CD4-positive, alpha-beta T cell treated with Interleukin-4 for 1 hour (primary cell): ENCODE data around the gene GNAO1.

ENCODE experiments used
- DNase-seq, 2 donors: peaks; one replicate each; pipeline ENCODE4 v3.0.0-alpha.2; 2020 to 2022

The GNAO1 gene

DNA sequence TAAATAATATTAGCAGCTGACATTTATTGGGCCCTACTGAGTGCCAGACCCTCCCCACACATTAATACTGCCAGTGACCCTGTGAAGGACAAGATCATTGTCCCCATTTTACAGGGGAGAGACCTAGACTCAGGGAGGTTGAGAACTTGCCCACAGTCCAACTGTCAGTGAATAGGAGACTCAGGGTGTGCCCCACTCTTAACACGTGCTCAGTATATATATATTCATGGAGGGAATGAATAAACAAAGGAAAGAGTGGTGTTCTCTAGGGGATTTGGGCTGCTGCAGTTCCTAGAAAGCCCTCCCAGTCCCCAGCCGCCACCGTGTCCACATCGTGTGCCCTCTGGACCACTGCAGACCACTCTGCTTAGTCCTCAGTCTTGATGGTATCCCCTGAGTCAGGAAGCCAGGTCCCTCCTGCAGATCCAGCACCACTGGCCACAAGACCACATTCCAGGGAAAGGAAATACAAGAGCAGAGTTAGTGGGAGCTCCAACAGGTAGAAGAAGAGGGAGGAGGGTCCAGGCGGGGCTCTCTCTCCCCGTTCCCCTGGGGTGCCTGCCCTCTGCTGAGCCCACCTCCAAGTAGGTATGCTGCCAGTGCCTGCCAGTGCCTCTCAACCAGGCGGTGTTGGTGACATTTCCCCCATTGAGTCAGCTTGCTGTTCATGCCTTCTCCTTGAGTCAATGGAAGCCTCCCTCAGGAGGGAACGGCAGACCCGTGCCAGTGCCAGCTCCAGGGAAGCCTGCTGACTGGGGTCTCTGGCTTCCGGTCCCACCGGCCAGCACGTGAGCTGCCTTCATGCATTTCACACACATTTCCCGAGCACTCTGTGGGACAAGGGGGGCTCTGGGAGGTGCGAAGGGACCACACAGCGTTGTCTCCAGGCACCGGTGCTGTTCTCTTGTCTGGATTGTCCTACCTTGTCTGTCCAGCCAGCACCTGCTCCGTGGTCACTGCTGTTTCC lies 75.6 kb downstream of the GNAO1 start:
- DNase-seq = no peak

DNA sequence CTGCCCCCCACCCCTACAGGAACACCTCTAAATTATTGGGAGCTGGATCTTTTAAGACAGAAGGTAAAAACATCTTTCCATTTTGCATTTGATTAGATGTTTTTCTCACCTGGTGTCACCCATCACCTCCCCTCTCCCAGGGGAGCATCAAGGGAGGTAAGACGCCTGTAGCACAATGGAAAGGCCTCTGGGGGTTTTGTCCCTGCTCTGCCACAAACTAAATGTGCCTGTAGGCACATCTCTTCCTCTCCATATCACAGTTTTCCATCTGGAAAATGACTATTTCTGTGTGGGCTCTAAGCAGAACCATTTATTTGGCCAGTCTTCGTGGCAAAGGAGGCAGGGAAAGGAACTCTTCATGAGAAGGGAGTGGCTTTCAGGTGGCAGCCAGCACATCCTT lies 76.6 kb downstream of the GNAO1 start:
- DNase-seq = no peak

DNA sequence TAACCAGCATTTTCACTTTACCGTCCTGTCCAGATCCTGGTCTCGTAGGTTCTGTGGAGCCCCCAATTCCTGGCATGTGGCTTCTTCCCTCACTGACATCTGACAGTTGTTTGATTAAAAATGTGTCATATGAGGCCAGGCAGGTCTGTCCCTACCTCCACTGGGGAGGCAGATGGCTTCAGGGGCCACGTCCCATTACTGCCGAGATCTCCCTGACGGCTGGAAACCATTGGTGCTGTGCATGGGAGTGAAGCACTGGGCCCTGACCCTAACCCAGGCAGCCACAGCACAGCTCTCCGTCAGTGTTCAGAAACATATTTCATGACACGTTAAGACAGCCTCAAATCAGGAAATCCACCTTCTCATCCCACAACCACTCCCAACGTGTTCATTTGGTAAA lies 77.5 kb downstream of the GNAO1 start:
- no peak for DNase-seq

DNA sequence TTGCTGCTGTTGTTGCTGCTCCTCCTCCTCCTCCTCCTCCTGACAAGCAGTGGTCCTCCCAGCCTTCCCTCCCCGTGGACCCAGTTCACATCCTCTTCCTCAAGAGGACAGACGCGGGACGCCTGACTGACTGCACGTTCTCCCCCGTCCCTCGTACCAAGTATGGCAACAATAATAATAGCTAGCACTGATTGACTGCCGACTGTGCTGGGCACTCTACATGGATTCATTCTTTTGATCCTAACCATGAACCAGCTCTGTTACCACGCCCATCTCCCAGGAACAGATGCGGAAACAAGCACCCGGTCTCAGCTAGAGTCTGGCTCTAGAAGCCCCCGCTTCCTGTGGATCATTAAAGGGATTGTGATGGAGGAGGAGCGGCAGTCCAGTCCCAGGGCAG lies 78.0 kb downstream of the GNAO1 start:
- DNase-seq = no peak

DNA sequence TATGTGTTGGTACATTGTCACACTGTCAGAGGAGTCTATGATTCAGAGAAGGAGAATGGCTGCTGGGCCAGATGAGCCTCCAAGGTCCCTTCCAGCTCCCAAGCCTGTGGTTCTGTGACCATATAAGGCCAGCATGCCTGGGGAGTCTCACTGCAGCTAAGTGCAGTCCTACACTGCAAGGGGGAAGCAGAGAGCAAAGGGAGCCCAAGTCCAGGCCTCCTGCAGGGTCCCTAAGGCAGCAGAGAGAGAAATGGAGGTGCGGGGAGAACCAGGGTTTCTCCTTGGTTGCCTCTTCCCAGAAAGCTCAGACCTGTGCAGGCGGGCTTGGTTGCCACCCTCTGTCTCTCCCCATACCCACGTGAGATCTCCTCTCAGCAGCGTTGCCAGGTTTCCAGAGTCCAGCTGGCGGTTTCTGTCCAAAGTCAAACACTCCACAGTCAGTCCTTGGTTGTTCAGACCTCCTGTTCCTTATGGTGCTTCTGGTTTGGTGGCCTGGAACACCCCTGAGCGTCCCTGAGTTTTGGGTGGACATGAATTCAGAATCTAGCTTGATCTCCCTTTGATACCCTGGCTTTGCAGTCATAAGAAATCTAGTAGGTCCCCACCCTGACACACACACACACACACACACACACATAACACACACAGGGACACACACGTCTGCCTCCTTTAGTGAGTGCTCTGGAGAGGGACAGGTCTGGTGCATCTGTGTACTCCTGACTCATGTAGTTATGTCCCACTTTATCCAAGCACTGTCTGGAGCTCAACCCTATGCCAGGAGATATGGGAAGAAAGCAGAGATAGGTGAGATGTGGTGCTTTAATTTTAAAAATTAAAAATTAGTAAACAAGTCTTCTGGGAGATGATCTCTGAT lies 78.8 kb downstream of the GNAO1 start:
- no peak for DNase-seq

DNA sequence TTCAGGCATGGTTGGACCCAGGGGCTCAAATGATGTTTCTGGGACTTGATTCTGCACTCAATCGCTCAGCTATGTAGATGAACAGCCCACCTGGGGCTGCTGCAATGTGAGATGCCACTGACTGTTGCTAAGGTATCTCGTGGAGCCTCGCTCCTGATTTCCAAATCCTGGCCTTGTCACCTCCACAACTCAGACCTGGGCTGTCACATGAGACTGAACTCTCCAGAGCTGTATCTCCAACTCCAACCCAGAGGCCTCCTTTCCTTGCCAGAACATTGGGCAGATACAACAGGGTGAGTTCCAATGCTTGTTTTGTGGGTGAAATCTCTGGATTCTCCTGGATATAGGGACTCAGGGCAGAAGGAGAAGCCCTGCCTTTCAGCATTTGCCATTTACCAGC lies 79.5 kb downstream of the GNAO1 start:
- DNase-seq = no peak

DNA sequence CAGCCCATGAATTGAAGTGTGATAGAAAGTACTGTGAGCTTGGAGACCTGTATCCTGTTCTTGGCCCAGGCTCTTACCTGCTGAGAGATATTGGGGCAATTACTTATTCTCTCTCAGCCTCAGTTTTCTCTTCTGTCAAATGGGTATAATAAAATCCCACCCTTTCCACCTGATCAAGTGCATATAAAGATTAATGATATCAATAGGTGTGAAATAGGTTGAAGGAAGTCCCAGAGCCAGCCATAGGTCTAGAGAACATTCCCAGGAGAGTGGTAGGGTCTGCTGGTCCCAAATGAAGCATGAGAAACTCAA lies 81.2 kb downstream of the GNAO1 start:
- DNase-seq = no peak

DNA sequence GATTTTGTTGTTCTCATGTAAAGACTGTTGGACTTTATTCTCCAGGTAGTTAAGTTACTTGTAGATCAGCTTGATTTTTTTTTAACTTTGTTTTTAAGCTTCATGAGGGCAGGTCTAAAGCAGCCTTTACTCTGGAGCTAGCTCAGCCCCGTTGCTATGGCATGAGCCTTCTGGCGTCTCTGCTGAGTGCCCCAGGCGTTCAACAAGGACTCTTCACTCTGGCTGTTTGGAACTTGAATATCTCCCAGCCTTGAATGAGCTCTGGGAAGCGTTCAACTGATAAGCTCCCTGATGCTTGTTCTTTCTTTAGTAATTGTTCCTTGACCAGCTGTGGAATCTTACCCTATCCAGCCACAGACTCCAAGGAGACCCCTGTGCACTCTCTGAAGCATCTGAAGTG lies 82.3 kb downstream of the GNAO1 start:
- no peak for DNase-seq

DNA sequence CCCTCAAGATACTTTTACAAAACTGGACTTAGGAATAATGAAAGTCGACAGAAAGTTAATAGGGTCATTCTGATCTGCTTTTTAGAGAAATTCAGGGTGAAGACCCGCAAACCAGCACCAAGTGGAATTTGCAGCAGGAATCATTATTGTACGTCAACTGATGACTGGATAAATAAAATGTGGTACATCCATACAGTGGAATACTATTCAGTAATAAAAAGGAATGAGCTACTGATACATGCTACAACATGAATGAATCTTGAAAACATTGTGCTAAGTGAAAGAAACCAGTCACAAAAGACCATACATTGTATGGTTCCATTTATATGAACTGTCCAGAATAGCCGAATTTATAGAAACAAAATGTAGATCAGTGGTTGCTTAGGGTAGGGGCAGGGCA lies 83.1 kb downstream of the GNAO1 start:
- DNase-seq = no peak

DNA sequence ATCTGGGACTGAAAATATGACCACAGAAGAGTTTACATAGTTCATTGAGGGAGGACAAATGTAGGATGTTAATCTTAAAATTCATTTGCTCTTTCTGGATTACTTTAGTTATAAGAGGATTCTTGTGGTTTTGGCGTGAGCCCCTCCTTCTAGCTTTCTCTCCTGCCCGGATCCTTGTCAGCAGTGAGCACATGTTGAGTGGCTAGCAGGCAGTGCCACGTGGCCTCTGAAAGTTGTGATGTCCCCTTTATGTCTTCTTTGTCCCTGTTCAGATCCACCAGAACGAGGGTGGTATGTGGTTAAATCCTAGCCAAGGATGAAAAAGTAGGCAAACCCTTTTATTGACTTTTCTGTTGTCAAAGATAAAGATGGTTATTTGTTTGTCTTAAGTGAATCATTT lies 83.8 kb downstream of the GNAO1 start:
- DNase-seq = no peak

DNA sequence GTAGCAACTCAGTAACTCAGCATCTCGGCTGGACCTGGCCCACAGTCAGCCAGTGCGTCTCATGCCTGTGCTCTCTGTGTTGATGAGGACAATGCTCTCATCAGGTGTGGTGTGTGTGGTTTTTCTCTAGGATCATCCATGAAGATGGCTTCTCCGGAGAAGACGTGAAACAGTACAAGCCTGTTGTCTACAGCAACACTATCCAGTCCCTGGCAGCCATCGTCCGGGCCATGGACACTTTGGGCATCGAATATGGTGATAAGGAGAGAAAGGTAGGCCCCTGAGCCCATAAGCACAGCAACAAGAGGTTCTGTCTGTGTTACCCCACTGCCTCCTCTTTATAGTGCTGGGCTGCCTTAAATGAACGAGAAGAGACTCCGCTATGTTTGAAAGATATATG lies 84.5 kb downstream of the GNAO1 start:
- DNase-seq = no peak

DNA sequence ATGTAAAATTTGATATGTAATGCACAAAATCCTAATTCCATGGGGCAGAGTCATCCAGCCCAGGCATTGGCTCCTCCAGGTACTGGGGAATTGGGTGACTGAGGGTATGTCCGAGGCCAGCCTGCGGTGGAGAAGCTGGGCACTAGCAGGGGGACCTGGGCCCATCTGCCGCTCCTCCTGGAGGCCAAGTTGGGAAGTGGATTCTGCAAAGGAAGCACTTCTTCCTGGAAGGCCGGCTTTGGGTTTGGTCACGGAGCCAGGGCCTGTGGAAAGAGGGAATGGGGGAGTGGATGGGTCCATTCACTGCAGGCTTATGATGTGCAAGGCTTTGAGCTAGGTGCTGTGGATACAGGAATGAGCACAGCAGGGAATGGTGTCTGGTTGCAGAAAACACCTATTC lies 85.8 kb downstream of the GNAO1 start:
- DNase-seq = no peak

DNA sequence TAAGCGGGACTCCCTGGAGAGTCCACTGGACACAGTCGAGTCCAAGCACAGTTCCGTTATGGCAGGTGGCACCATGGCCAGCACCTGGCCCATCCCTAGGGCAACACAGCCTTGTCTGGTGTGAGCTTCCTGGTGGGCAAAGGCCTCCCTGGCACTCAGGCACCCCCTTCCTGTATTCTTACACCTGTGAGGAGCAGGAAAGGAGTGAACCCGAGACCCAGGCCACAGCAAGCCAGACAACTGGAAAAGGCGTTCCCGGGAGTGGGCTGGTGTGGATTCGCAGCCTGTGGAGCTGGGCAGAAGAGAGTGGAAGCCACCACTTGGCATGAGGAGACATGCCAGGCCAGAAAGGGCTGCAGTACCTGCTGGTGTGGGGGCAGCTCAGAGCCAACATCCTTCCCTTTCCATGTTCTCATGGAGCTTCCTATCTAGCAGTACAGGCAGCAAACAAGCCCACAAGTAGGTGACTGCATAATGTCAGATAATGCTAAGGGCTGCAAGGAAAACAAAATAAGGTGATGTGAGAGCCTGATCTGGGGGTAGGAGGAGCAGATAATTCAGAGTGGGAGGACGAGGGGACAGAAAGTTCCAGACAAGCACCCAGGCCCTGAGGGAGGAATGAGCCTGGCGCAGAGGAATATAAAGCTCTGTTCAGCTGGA lies 87.0 kb downstream of the GNAO1 start:
- no peak for DNase-seq

DNA sequence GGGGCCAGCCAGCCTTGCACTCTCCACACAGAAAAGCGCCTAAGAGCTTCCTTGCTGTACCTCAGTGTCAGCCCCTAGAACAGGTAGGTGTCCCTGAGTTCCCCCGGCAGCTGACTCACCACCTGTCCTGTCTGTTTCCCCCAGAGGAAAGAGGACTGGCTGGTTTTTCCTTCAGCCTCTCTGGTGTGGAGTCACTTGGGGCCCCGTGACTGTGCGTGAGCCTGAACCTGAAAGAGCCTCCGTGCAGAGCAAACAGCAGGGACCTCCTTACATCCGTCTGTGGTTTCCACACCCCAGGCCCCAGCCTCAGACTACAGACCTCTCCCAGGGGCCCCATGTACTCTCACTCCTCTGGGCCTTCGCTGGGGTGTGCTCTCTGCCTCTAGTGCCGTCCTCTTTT lies 87.8 kb downstream of the GNAO1 start:
- DNase-seq = peak; percentile 38 to 56

DNA sequence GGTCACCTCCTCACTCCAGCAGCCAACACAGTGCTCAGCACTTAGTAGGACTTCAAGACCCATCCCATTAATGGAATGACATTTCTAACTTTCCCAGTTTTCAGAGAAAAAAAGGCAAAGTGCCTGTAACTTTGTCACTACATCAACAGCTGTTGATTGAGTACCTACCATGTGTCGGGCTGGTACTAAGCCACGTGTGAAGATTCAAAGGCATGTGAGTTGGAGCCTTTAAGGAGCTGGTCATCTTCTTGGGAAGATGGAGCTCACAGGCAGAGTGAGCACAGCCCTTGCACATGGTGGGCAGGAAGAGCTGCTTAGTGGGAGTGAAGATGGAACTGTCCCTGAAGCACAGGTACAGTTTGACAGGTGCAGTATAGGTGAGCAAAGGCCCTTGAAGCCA lies 88.6 kb downstream of the GNAO1 start:
- DNase-seq = no peak

DNA sequence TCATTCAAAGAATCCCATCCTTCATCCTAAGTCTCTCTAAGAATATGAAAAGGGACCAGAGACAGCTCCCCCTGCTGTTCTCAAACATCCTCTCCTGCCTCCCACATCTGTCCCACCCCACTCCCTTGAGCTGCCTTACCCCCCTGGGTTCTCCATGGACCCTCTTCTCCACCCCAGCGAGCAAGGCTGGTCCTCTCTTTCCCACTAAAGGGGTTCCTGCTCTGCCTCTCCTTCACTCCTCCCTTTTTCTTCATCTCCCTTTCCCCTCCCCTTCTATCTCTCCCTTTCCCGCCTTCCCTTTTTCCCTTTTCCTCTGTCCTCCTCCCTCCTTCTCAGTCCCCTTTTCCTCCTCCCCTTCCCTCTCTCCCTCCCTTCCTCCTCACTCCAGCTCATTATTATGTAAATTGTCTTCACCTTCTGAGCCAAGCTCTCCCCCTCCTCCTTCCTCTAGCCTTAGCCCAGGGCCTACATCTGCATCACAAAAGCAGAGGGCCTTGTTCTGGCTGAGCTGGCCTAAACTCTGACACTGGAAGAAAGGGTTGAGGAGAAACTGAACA lies 90.0 kb downstream of the GNAO1 start:
- DNase-seq = peak in 1 of 2 donors; percentile 26

DNA sequence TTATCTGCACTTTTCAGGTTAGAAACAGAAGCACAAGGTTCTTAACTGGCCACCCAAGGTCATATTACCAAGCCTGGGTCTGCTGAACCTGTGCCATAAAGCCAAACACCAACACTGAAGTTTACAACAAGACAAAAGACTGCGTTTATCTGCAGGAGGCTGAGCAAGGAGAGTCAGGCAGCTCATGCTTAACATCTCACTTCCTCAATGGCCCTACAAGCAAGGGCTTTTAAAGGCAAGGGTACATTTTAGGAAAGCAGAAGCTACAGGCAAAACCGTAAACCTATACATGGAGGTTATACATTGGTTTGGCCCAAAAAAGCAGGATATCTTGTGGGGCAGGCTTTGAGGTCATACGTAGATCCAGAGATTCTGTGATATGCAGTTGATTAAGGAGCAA lies 91.2 kb downstream of the GNAO1 start:
- DNase-seq = no peak

DNA sequence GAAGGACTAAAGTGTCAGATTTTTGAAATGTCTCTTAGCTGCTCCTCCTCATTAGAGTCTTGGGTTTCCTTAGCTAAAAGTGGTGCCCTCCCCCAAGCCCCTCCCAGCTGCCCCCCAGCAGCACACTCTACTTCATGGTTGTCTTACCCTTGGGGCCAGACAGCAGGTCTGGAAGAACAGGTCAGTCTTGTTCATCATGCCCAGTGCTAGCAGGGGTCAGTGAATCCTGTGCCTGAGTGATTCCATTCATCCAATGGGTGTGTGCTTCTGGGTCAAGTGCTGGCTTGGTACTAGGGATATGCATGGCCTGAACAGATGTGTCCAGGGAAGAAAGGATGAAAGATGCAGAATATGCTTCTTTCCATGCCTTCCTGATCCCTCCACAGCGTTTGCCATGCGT lies 93.2 kb downstream of the GNAO1 start:
- DNase-seq = no peak

DNA sequence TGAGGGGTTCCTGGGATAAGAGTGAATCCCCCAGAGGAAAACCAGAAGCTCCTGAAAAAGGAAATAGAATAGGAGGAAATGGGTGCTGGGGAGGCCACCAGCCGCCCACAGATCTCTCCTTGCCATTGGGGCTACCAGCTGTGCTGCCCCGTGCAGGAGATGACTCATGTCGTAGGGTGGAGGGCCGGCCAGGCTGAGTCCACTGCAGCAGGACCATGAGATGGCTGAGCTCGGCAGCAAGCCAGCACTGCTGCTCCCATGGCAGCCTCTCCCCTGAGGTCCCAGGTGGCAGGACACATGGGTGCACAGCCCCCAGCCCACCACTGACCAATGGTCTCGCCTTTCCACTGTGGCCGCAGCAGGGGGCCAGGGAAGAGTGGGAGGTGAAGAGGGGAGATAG lies 95.5 kb downstream of the GNAO1 start:
- peak in 1 of 2 donors; percentile 23 for DNase-seq

DNA sequence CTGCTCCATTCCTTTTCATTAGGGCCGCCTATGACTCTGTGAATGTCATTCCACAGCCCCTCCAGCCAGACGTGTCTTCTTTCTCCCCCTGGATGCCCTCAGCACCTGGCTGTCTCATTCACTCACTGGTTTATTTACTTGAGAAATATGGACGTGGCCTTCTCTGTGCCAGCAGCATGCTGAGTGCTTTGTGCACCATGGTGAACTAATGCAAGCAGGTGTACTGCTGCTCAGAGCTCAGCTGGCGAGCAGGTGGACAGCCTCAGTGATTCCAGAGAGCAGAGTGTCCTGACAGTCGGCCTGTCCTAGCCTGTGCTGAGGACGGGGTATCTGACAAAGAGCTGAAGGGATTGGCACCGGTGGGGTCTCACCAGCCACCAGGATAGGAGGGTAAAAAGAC lies 96.7 kb downstream of the GNAO1 start:
- no peak for DNase-seq

DNA sequence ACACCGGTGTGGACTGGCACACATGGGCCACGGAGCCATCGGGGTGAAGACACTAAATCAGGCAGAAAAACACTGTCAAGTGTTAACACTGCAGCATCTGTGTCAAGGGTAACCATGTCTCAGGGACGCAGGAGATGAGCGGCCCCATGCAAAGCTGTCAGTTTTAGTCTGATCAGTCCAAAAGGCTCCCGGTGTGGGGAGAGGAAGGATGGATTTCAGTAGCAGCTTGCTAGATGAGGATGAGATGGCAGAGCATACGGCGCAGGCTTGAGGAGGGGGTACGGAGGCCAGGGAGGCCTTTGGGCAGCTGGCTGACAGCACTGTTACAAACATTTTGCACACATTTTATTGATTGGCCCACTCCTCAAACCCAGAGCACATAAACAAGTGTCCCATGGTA lies 98.1 kb downstream of the GNAO1 start:
- no peak for DNase-seq

DNA sequence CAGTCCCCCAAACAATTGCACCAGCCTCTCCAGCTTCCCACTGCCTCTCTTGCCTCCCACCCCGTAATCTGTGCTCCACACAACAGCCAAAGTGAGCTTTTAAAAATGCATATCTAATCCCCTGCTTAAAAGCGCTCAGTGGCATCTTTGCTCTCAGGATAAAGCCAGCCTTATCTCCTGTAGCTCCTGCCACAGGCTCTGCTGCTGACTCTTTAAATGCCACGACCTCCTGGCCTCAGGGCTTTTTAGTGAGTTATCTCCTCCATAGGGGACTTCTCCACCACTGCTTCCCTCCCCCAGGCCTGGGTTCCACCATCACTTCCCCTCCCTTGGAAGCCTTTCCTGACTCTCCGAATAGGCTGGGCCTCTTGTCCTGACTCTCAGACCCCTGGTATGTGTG lies 98.6 kb downstream of the GNAO1 start:
- no peak for DNase-seq

DNA sequence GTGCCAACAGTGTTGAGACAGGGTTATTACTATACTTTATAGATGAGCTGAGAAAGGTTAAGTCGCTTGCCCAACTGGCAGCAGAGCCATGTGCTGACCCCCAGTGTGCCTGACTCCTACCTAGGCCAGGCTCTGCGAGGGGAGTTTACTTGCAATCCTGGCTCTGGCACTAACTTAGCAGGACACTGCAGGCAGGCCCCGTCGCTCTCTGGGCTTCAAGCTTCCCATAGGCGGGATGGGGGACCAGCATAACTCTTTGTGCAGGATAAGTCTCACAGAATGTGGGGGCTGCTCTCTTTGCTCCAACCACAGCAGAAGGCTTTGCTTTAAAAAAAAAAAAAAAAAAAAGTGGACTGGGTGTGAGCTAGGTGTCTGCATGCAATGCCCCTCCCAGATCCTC lies 102.7 kb downstream of the GNAO1 start:
- DNase-seq = no peak
